ENCODE results near the gene PNPLA7. TPM values are rescaled to one million over a fixed set of nuclear protein-coding genes. Genes with fewer than 3 reads are reported as not detected.
A peak's percentile ranks its signal among the peaks of the same experiment; 100 is the strongest.

The PNPLA7 gene
- total RNA-seq, 1 donor from 2014 or later: 3.6 TPM

GRCh38 chr9:137590469-137591383 lies 40.5 kb upstream of the PNPLA7 start, which contains the start of gene ZMYND19:
TSS of gene ZMYND19 (minus strand) at chr9:137590512. CDS start at chr9:137590263, 249 bp downstream.
- Mint-ChIP-seq H3K27ac (ENCODE audit: unreplicated experiment) (peak within 1 kb of the TSS; percentile 92), H3K9me3 (ENCODE audit: low read depth) (no peaks in the 10 kb centered on the region), H3K27me3 (ENCODE audit: low read depth) (no peaks in the 10 kb centered on the region), H3K4me1 (ENCODE audit: low read depth) (peaks cover 9% of the 10 kb centered on the region), H3K36me3 (ENCODE audit: low read depth) (peaks cover 10% of the 10 kb centered on the region), H3K4me3 (ENCODE audit: unreplicated experiment) (peak within 1 kb of the TSS; percentile 91)
- DNase-seq (ENCODE audit: low spot score): no peak
- TF ChIP-seq CTCF (IDR thresholded peaks at IDR 0.05): peak; percentile 18

GRCh38 chr9:137590123-137590468 lies 39.9 kb upstream of the PNPLA7 start:
- Mint-ChIP-seq H3K9me3 (ENCODE audit: low read depth) (no peaks in the 10 kb centered on the region), H3K27me3 (ENCODE audit: low read depth) (no peaks in the 10 kb centered on the region), H3K4me3 (ENCODE audit: unreplicated experiment) (no peak overlapping the region), H3K27ac (ENCODE audit: unreplicated experiment) (no peak overlapping the region), H3K36me3 (ENCODE audit: low read depth) (peaks cover 10% of the 10 kb centered on the region), H3K4me1 (ENCODE audit: low read depth) (peaks cover 9% of the 10 kb centered on the region)
- TF ChIP-seq CTCF (IDR thresholded peaks at IDR 0.05): no peak
- no peak for DNase-seq (ENCODE audit: low spot score)

GRCh38 chr9:137589441-137590122 lies 39.4 kb upstream of the PNPLA7 start:
- no peak for TF ChIP-seq CTCF (IDR thresholded peaks at IDR 0.05)
- peak overlapping the region; percentile 61 for H3K27ac Mint-ChIP-seq (ENCODE audit: unreplicated experiment)
- H3K27me3 Mint-ChIP-seq (ENCODE audit: low read depth): no peaks in the 10 kb centered on the region
- no peaks in the 10 kb centered on the region for H3K9me3 Mint-ChIP-seq (ENCODE audit: low read depth)
- H3K36me3 Mint-ChIP-seq (ENCODE audit: low read depth): peaks cover 10% of the 10 kb centered on the region
- peak overlapping the region; percentile 77 for H3K4me3 Mint-ChIP-seq (ENCODE audit: unreplicated experiment)
- no peak for DNase-seq (ENCODE audit: low spot score)
- peaks cover 9% of the 10 kb centered on the region for H3K4me1 Mint-ChIP-seq (ENCODE audit: low read depth)

GRCh38 chr9:137588891-137589290 lies 38.7 kb upstream of the PNPLA7 start:
- Mint-ChIP-seq H3K36me3 (ENCODE audit: low read depth) (peaks cover 10% of the 10 kb centered on the region), H3K9me3 (ENCODE audit: low read depth) (no peaks in the 10 kb centered on the region), H3K27ac (ENCODE audit: unreplicated experiment) (peak overlapping the region; percentile 49), H3K4me1 (ENCODE audit: low read depth) (peaks cover 9% of the 10 kb centered on the region), H3K27me3 (ENCODE audit: low read depth) (no peaks in the 10 kb centered on the region), H3K4me3 (ENCODE audit: unreplicated experiment) (peak overlapping the region; percentile 77)
- no peak for DNase-seq (ENCODE audit: low spot score)
- no peak for TF ChIP-seq CTCF (IDR thresholded peaks at IDR 0.05)

- Mint-ChIP-seq H3K9me3 (ENCODE audit: low read depth) (no peaks in the 10 kb centered on the region), H3K27ac (ENCODE audit: unreplicated experiment) (no peak overlapping the region)
Observed at GRCh38 chr9:137588311-137588710, 38.1 kb upstream of the PNPLA7 start.

More at GRCh38 chr9:137588311-137588710, 38.1 kb upstream of the PNPLA7 start:
- no peak for TF ChIP-seq CTCF (IDR thresholded peaks at IDR 0.05)
- H3K4me3 Mint-ChIP-seq (ENCODE audit: unreplicated experiment): no peak overlapping the region
- no peaks in the 10 kb centered on the region for H3K27me3 Mint-ChIP-seq (ENCODE audit: low read depth)
- peaks cover 9% of the 10 kb centered on the region for H3K4me1 Mint-ChIP-seq (ENCODE audit: low read depth)
- H3K36me3 Mint-ChIP-seq (ENCODE audit: low read depth): peaks cover 10% of the 10 kb centered on the region
- no peak for DNase-seq (ENCODE audit: low spot score)
